Trophoblast cell (in vitro differentiated cells and primary cell): ENCODE measurements around the gene PMM1.

Experiments
- DNase-seq, 2 donors: peaks; one replicate each; pipeline ENCODE4 v3.0.0-alpha.2; 2016
- H2AFZ ChIP-seq: 2 replicates; pipeline ENCODE4 v1.6.1; 2013; ENCODE audit warnings: low read length, moderate library complexity, mild to moderate bottlenecking; ENCODE audit not compliant: insufficient read depth, poor library complexity
- H2AK5ac ChIP-seq: 2 replicates; pipeline ENCODE4 v1.6.1; 2013; ENCODE audit warnings: mild to moderate bottlenecking, low read length
- H2BK120ac ChIP-seq: 2 replicates; pipeline ENCODE4 v1.6.1; 2013; ENCODE audit warnings: low read length, mild to moderate bottlenecking, moderate library complexity; ENCODE audit not compliant: insufficient read depth, poor library complexity
- H2BK12ac ChIP-seq: 2 replicates; pipeline ENCODE4 v1.6.1; 2013; ENCODE audit warnings: mild to moderate bottlenecking, low read length, moderate library complexity
- H2BK5ac ChIP-seq: 2 replicates; pipeline ENCODE4 v1.6.1; 2013; ENCODE audit warnings: low read length, low read depth, moderate library complexity, mild to moderate bottlenecking; ENCODE audit not compliant: poor library complexity
- H3K14ac ChIP-seq: 2 replicates; pipeline ENCODE4 v1.6.1; 2013; ENCODE audit warnings: mild to moderate bottlenecking, low read length
- H3K18ac ChIP-seq: 2 replicates; pipeline ENCODE4 v1.6.1; 2013; ENCODE audit warnings: mild to moderate bottlenecking, low read length
- H3K23ac ChIP-seq: 2 replicates; pipeline ENCODE4 v1.6.1; 2013; ENCODE audit warnings: low read length
- H3K27ac ChIP-seq: 2 replicates; pipeline ENCODE4 v1.5.1; 2013; ENCODE audit warnings: low read depth, mild to moderate bottlenecking, inconsistent platforms, low read length, moderate library complexity
- H3K27me3 ChIP-seq: 2 replicates; pipeline ENCODE4 v1.6.1; 2013; ENCODE audit warnings: inconsistent platforms, mild to moderate bottlenecking, low read length, moderate library complexity; ENCODE audit not compliant: insufficient read depth
- H3K36me3 ChIP-seq, 2 experiments: 1 replicate in 1 of 2; 2 replicates in 1 of 2; pipeline ENCODE4 v1.6.1; 2013; ENCODE audit warnings: low read length in 2 of 2, mild to moderate bottlenecking in 2 of 2, moderate library complexity in 1 of 2; ENCODE audit not compliant: insufficient read depth in 2 of 2, control insufficient read depth in 1 of 2
- H3K4ac ChIP-seq: 2 replicates; pipeline ENCODE4 v1.6.1; 2013; ENCODE audit warnings: low read depth, mild to moderate bottlenecking, low read length, moderate library complexity
- H3K4me1 ChIP-seq, 2 experiments: 1 replicate in 1 of 2; 2 replicates in 1 of 2; pipeline ENCODE4 v1.6.1; 2013; ENCODE audit warnings: low read length in 2 of 2, mild to moderate bottlenecking in 2 of 2, moderate library complexity in 1 of 2; ENCODE audit not compliant: insufficient read depth in 2 of 2, control insufficient read depth in 1 of 2
- H3K4me2 ChIP-seq: 2 replicates; pipeline ENCODE4 v1.6.1; 2013; ENCODE audit warnings: inconsistent platforms, mild to moderate bottlenecking, low read length, moderate library complexity
- H3K4me3 ChIP-seq: 2 replicates; pipeline ENCODE4 v1.5.1; 2013; ENCODE audit warnings: mild to moderate bottlenecking, low read depth, low read length, inconsistent platforms
- H3K79me1 ChIP-seq: one replicate; pipeline ENCODE4 v1.6.1; 2013; ENCODE audit warnings: low read length
- H3K79me2 ChIP-seq: 2 replicates; pipeline ENCODE4 v1.6.1; 2013; ENCODE audit warnings: low read length, mild to moderate bottlenecking; ENCODE audit not compliant: control insufficient read depth, insufficient read depth, poor library complexity
- H3K9ac ChIP-seq: 2 replicates; pipeline ENCODE4 v1.6.1; 2013; ENCODE audit warnings: mild to moderate bottlenecking, low read length
- H3K9me3 ChIP-seq: 2 replicates; pipeline ENCODE4 v1.6.1; 2013; ENCODE audit warnings: low read depth, mild to moderate bottlenecking, control low read depth, inconsistent platforms, low read length; ENCODE audit not compliant: insufficient read depth
- H4K12ac ChIP-seq: 2 replicates; pipeline ENCODE4 v1.6.1; 2013; ENCODE audit warnings: low read depth, mild to moderate bottlenecking, low read length, moderate library complexity
- H4K8ac ChIP-seq: 2 replicates; pipeline ENCODE4 v1.6.1; 2013; ENCODE audit warnings: low read depth, mild to moderate bottlenecking, low read length, moderate library complexity
- H4K91ac ChIP-seq: one replicate; pipeline ENCODE4 v1.6.1; 2013; ENCODE audit warnings: low read depth, mild to moderate bottlenecking, low read length, moderate library complexity
- whole genome bisulfite sequencing: extraction: QIAGEN DNeasy Blood & Tissue Kit; methylation state at CpG from one replicate; pipeline ENCODE4 v1.1.7; 2013; ENCODE audit warnings: missing lambda C conversion rate; ENCODE audit not compliant: insufficient read length, insufficient coverage; ENCODE audit errors: extremely low coverage; 5-methylcytosine and 5-hydroxymethylcytosine counted together

PMM1 gene

DNA sequence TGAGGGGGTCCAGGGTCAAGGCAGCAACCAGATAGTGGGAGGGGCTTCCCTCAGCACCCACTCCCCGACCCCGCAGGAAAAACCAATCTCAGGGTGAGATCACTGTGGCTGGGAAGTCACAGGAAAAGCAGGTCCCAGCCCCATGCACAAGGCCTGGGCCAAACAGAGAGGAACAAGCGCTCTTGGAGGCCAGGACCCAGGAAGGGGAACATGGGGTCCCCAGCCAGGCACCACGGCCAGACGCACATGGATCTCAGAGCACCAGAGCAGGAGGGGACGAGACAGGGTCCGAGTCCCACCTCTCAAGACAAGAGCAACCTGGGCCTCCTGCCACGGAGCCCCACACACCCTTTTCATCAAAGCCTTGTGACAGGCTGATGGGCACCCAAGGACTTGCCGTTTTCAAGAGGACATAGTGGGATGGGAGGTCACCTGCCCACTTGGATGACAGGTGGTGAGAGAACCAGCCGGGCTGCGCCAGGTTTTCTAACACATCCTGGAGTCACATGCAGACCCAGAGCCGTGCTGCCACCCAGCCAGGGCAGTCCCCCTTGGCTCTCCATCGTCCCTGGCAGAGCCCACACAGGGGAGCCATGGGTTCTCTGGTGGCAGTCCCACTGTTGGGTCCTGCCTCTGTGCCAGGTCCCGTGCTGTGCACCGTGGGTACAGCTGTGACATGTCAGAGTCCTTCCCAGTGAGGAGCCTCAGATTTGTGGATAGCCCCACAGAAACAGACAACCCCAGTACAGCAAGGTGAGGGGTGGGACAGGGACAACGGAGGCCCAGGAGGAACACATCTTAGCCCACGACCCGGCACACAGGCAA is 58.5 kb downstream of the PMM1 start:
- H3K23ac ChIP-seq: no peak overlapping the region
- H3K4me2 ChIP-seq: no peak overlapping the region
- no peaks in the 10 kb centered on the region for H3K27me3 ChIP-seq
- H3K4ac ChIP-seq: no peak overlapping the region
- H4K12ac ChIP-seq: peak overlapping the region; percentile 3
- H3K27ac ChIP-seq: no peak overlapping the region
- H3K4me3 ChIP-seq: no peak overlapping the region
- no peaks in the 10 kb centered on the region for H3K79me2 ChIP-seq
- H3K36me3 ChIP-seq: peaks cover 58 to 65% of the 10 kb centered on the region in 2 experiments
- H3K4me1 ChIP-seq: no peaks in the 10 kb centered on the region
- no peaks in the 10 kb centered on the region for H3K9me3 ChIP-seq
- H3K14ac ChIP-seq: no peak overlapping the region
- no peak overlapping the region for H2BK120ac ChIP-seq
- H3K18ac ChIP-seq: no peak overlapping the region
- H4K91ac ChIP-seq: no peak overlapping the region
- H3K9ac ChIP-seq: no peak overlapping the region
- H2AK5ac ChIP-seq: no peak overlapping the region
- no CpG with 5 or more reads among the region's 18 CpGs for WGBS
- H2BK12ac ChIP-seq: no peak overlapping the region
- no peak overlapping the region for H4K8ac ChIP-seq
- H2BK5ac ChIP-seq: no peak overlapping the region
- H3K79me1 ChIP-seq: no peaks in the 10 kb centered on the region
- no peak for DNase-seq
- H2AFZ ChIP-seq: no peak overlapping the region

DNA sequence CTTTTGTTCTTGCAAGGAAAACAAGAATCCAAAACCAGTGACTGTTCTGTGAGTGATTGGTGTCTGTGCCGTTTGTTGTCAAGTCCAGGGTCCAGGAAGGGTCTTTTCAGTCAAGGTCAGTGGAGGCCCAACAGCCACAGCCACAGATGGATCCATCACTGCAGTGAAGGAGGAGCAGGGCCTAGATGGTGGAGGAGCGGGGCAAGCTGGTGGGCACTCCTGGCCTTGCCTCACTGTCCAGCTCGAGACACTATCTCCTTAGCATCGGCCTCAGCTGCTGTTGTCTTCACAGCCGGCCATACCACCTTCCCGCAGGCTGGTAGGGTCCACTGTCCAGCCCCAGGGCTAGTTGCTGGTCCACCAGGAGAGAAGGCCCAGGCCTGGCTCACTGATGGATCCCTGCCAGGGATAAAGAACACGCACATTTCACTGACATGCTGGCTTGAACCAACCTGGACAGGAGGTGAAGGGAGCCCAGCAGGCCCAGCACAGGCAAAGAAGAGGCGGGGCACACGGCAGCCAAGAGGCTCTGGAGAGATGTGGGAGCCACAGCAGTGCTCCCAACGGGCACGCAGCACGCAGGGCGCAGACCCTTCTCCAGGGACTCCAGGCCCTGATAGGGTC is 60.6 kb downstream of the PMM1 start:
- H3K9me3 ChIP-seq: no peaks in the 10 kb centered on the region
- H3K79me1 ChIP-seq: no peaks in the 10 kb centered on the region
- no CpG with 5 or more reads among the region's 13 CpGs for WGBS

GRCh38 chr22:41528132-41528766 is 61.4 kb downstream of the PMM1 start:
- Histone ChIP-seq H3K18ac (no peak overlapping the region), H2BK12ac (no peak overlapping the region), H4K8ac (no peak overlapping the region), H3K23ac (no peak overlapping the region), H2BK120ac (no peak overlapping the region), H3K14ac (no peak overlapping the region), H3K27me3 (no peaks in the 10 kb centered on the region), H3K9ac (no peak overlapping the region), H3K4me1 (no peaks in the 10 kb centered on the region), H4K91ac (no peak overlapping the region), H3K36me3 (peaks cover 84 to 89% of the 10 kb centered on the region in 2 experiments), H3K79me2 (no peaks in the 10 kb centered on the region), H2AFZ (no peak overlapping the region), H3K4me3 (no peak overlapping the region), H2AK5ac (no peak overlapping the region), H4K12ac (no peak overlapping the region), H3K9me3 (no peaks in the 10 kb centered on the region), H3K4ac (no peak overlapping the region), H3K79me1 (no peaks in the 10 kb centered on the region), H3K4me2 (no peak overlapping the region), H2BK5ac (no peak overlapping the region), H3K27ac (no peak overlapping the region)
- DNase-seq: no peak
- WGBS: no CpG with 5 or more reads among the region's 16 CpGs

More for the DNA sequence above, 60.6 kb downstream of the PMM1 start:
- no peak overlapping the region for H3K14ac ChIP-seq
- H2BK120ac ChIP-seq: no peak overlapping the region
- H4K12ac ChIP-seq: no peak overlapping the region
- no peak overlapping the region for H2BK12ac ChIP-seq
- H3K27me3 ChIP-seq: no peaks in the 10 kb centered on the region
- no peak overlapping the region for H3K4me3 ChIP-seq
- no peak overlapping the region for H3K4me2 ChIP-seq
- H3K23ac ChIP-seq: no peak overlapping the region
- no peak overlapping the region for H3K9ac ChIP-seq
- no peak overlapping the region for H4K8ac ChIP-seq
- no peaks in the 10 kb centered on the region for H3K79me2 ChIP-seq
- H2AK5ac ChIP-seq: no peak overlapping the region
- no peak overlapping the region for H3K27ac ChIP-seq
- no peak overlapping the region for H2BK5ac ChIP-seq
- no peaks in the 10 kb centered on the region for H3K4me1 ChIP-seq
- H4K91ac ChIP-seq: no peak overlapping the region
- H3K36me3 ChIP-seq: peaks cover 78 to 81% of the 10 kb centered on the region in 2 experiments
- no peak overlapping the region for H2AFZ ChIP-seq
- DNase-seq: no peak
- no peak overlapping the region for H3K4ac ChIP-seq
- H3K18ac ChIP-seq: no peak overlapping the region
